Endodermal cell (in vitro differentiated cells): ENCODE data around the gene LRBA. TPM values are rescaled to one million over a fixed set of nuclear protein-coding genes. Genes with fewer than 3 reads are reported as not detected.

ENCODE experiments used
- DNase-seq: peaks from one replicate; pipeline ENCODE4 v3.0.0-alpha.2; 2017
- H3K27ac ChIP-seq: 2 replicates; pipeline ENCODE4 v1.5.1; 2013; ENCODE audit warnings: mild to moderate bottlenecking, low read depth, low read length, moderate library complexity
- H3K27me3 ChIP-seq: 2 replicates; pipeline ENCODE4 v1.6.1; 2013; ENCODE audit warnings: mild to moderate bottlenecking, low read length, moderate library complexity; ENCODE audit not compliant: insufficient read depth, control insufficient read depth, poor library complexity, severe bottlenecking
- H3K36me3 ChIP-seq: 2 replicates; pipeline ENCODE4 v1.7.0; 2013; ENCODE audit warnings: mild to moderate bottlenecking, low read length, moderate library complexity; ENCODE audit not compliant: control insufficient read depth, insufficient read depth
- H3K4me1 ChIP-seq: one replicate; pipeline ENCODE4 v1.7.0; 2013; ENCODE audit warnings: low read length; ENCODE audit not compliant: control insufficient read depth, insufficient read depth
- H3K4me3 ChIP-seq: 2 replicates; pipeline ENCODE4 v1.5.1; 2013; ENCODE audit warnings: mild to moderate bottlenecking, low read length, moderate library complexity
- H3K9ac ChIP-seq: 2 replicates; pipeline ENCODE4 v1.6.1; 2013; ENCODE audit warnings: mild to moderate bottlenecking, low read length, moderate library complexity; ENCODE audit not compliant: poor library complexity, severe bottlenecking; ENCODE audit errors: extremely low read depth
- H3K9me3 ChIP-seq: 2 replicates; pipeline ENCODE4 v1.6.1; 2013; ENCODE audit warnings: mild to moderate bottlenecking, low read length, moderate library complexity; ENCODE audit not compliant: control insufficient read depth
- H3K27ac Mint-ChIP-seq: 2 replicates; pipeline ENCODE4 v1.8.0; 2020; ENCODE audit warnings: mixed read lengths
- H3K27me3 Mint-ChIP-seq: 2 replicates; pipeline ENCODE4 v1.8.0; 2021; ENCODE audit warnings: mild to moderate bottlenecking, mixed read lengths; ENCODE audit not compliant: insufficient read depth
- H3K36me3 Mint-ChIP-seq: 2 replicates; pipeline ENCODE4 v1.8.0; 2020; ENCODE audit warnings: low read depth, mixed read lengths
- H3K4me1 Mint-ChIP-seq: 2 replicates; pipeline ENCODE4 v1.8.0; 2020; ENCODE audit warnings: mixed read lengths
- H3K4me3 Mint-ChIP-seq: 2 replicates; pipeline ENCODE4 v1.8.0; 2020; ENCODE audit warnings: mild to moderate bottlenecking, moderate library complexity, mixed read lengths
- H3K9me3 Mint-ChIP-seq: 2 replicates; pipeline ENCODE4 v1.8.0; 2020; ENCODE audit warnings: mild to moderate bottlenecking, mixed read lengths
- CTCF ChIP-seq: fragments of 200-600 bp; sonication (generic); conservative IDR thresholded peaks from 2 replicates; pipeline ENCODE4 v1.5.0; 2021; ENCODE audit warnings: antibody characterized with exemption, mild to moderate bottlenecking
- whole genome bisulfite sequencing, 2 experiments: methylation state at CpG; one replicate each; pipeline versions ENCODE4 v1.1.5 to v1.1.7; 2013; ENCODE audit warnings: missing lambda C conversion rate in 2 of 2, mixed read lengths in 1 of 2; ENCODE audit not compliant: insufficient coverage in 1 of 2, insufficient read length in 1 of 2; 5-methylcytosine and 5-hydroxymethylcytosine counted together
- total RNA-seq, 2 donors: library from RNA; stranded (reverse); fragmentation: NEBNext Ultra II Directional in 1 of 2; extraction: Animal tissue kit (Norgen Biotek cat#: 25700) in 1 of 2; gene quantifications; 2 replicates in 1 of 2; 3 replicates in 1 of 2; pipeline ENCODE4 v1.2.1, GENCODE V29; 2021

LRBA gene
- total RNA-seq, 2 donors from 2014 or later = 77.3 to 95.9 TPM

- Histone ChIP-seq H3K9ac (no peak overlapping the region), H3K9me3 (no peaks in the 10 kb centered on the region), H3K36me3 (no peaks in the 10 kb centered on the region), H3K4me1 (peaks cover 2% of the 10 kb centered on the region), H3K27me3 (no peaks in the 10 kb centered on the region), H3K4me3 (no peak overlapping the region), H3K27ac (no peak overlapping the region)
- no peak for DNase-seq
- Mint-ChIP-seq H3K27me3 (peaks cover 2% of the 10 kb centered on the region), H3K9me3 (peaks cover 2% of the 10 kb centered on the region), H3K4me1 (peaks cover 29% of the 10 kb centered on the region), H3K36me3 (no peaks in the 10 kb centered on the region), H3K4me3 (no peak overlapping the region), H3K27ac (no peak overlapping the region)
- 95% methylated on average over 10 to 11 of the region's 11 CpGs for WGBS, 2 experiments
- no peak for TF ChIP-seq CTCF
Observed at GRCh38 chr4:150253416-150253815, 761.7 kb downstream of the LRBA start.

GRCh38 chr4:150252741-150253140 is 762.3 kb downstream of the LRBA start:
- H3K9ac ChIP-seq = no peak overlapping the region
- no peaks in the 10 kb centered on the region for H3K36me3 ChIP-seq
- no peak for TF ChIP-seq CTCF
- Mint-ChIP-seq H3K27me3 (peaks cover 2% of the 10 kb centered on the region), H3K27ac (no peak overlapping the region), H3K4me3 (no peak overlapping the region), H3K36me3 (no peaks in the 10 kb centered on the region), H3K9me3 (peaks cover 2% of the 10 kb centered on the region), H3K4me1 (peaks cover 29% of the 10 kb centered on the region)
- 90 to 94% methylated on average over 6 to 7 of the region's 7 CpGs for WGBS, 2 experiments
- H3K9me3 ChIP-seq = no peaks in the 10 kb centered on the region
- H3K27ac ChIP-seq = no peak overlapping the region
- H3K4me1 ChIP-seq = peaks cover 2% of the 10 kb centered on the region
- no peaks in the 10 kb centered on the region for H3K27me3 ChIP-seq
- no peak overlapping the region for H3K4me3 ChIP-seq
- no peak for DNase-seq

- peaks cover 2% of the 10 kb centered on the region for H3K9me3 Mint-ChIP-seq
- no peak overlapping the region for H3K9ac ChIP-seq
- H3K36me3 ChIP-seq = no peaks in the 10 kb centered on the region
- H3K4me3 Mint-ChIP-seq = no peak overlapping the region
- peak overlapping the region; percentile 68 for H3K27ac ChIP-seq
- no peaks in the 10 kb centered on the region for H3K27me3 ChIP-seq
- no peak overlapping the region for H3K4me3 ChIP-seq
- H3K9me3 ChIP-seq = no peaks in the 10 kb centered on the region
- H3K27ac Mint-ChIP-seq = no peak overlapping the region
- WGBS, 2 experiments = 93 to 94% methylated on average over 5 to 6 of the region's 6 CpGs
- H3K4me1 Mint-ChIP-seq = peaks cover 31% of the 10 kb centered on the region
- peaks cover 2% of the 10 kb centered on the region for H3K27me3 Mint-ChIP-seq
- no peak for TF ChIP-seq CTCF
- no peak for DNase-seq
- peaks cover 2% of the 10 kb centered on the region for H3K4me1 ChIP-seq
- H3K36me3 Mint-ChIP-seq = no peaks in the 10 kb centered on the region
Observed at GRCh38 chr4:150252306-150252705, 762.8 kb downstream of the LRBA start.
